ENCODE measurements around the gene UBA52. TPM values are rescaled to one million over a fixed set of nuclear protein-coding genes. Genes with fewer than 3 reads are reported as not detected.
A peak's percentile ranks its signal among the peaks of the same experiment; 100 is the strongest.
"Not testable (repeated sequence)": the region's sequence is repeated elsewhere in the genome, so short reads cannot be mapped to it uniquely, and the experiment has no call there.

UBA52 gene
- total RNA-seq, 4 donors from 2014 or later, result 222 to 609 (median 308) TPM

GRCh38 chr19:18589380-18590272 lies 18.0 kb downstream of the UBA52 start:
- H3K36me3 ChIP-seq, result peaks cover 0 to 11% (median 0%) of the 10 kb centered on the region in 3 donors
- H3K27me3 ChIP-seq, result no peaks in the 10 kb centered on the region
- peak overlapping the region; percentile 81 to 90 (median 88) for H3K27ac ChIP-seq
- peak overlapping the region; percentile 69 to 93 (median 85) for H3K4me3 ChIP-seq
- peaks cover 0 to 23% (median 6%) of the 10 kb centered on the region in 4 donors for H3K4me1 ChIP-seq
- no peaks in the 10 kb centered on the region for H3K9me3 ChIP-seq
- peak in 4 of 6 experiments; percentile 11 to 61 (median 56) for TF ChIP-seq CTCF (IDR thresholded peaks at IDR 0.05)
- TF ChIP-seq POLR2A (IDR thresholded peaks at IDR 0.05), result no peak
- DNase-seq, result peak; percentile 53 to 84 (median 83)

DNA sequence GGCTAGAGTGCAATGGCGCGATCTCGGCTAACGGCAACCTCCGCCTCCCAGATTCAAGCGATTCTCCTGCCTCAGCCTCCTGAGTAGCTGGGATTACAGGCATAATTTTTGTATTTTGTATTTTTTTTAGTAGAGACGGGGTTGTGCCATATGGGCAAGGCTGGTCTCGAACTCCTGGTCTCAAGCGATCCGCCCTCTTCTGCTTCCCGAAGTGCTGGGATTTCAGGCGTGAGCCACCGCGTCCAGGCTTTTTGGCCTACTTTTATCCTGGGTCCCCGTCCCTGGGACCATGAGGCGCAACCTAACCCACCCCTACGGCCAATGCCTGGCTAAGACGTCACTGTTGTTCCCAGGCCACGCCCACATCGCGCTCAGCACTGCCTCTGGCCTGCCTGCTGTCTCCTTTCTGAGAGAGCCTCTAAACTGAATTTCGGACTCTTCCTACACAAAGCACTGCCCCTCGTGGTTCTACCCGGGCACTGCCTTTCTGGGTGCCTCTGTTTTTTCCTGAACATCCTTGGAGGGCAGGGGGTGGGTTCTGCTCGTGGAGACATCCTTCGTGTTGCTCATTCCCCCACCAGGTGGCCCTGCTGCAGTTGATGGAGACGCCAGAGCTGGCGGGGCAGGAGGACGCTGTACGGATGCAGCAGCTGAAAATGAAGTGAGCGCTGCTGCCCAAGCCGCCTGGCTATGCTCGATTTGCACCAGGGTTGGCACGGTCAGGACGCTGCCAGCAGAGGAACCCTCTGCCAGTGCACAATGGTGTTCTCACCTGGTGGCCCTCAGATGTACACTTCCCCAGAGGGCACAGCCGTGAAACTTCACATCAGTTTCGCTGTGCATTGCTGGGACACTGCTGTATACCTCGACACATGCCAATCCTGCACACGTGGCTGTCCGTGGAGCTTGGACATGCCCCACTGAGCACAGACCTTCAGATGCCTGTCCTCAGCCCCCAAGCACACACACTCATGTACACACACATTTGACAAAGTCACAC lies 18.9 kb downstream of the UBA52 start:
- DNase-seq, result peak in 1 of 3 donors; percentile 60
- H3K4me3 ChIP-seq, result no peak overlapping the region
- no peaks in the 10 kb centered on the region for H3K27me3 ChIP-seq
- H3K27ac ChIP-seq, result peak overlapping the region in 1 of 4 donors; percentile 88
- H3K36me3 ChIP-seq, result peaks cover 0 to 11% (median 0%) of the 10 kb centered on the region in 3 donors
- peaks cover 0 to 31% (median 12%) of the 10 kb centered on the region in 4 donors for H3K4me1 ChIP-seq
- H3K9me3 ChIP-seq, result no peaks in the 10 kb centered on the region
- TF ChIP-seq CTCF (IDR thresholded peaks at IDR 0.05) (no peak), POLR2A (IDR thresholded peaks at IDR 0.05) (no peak)

DNA sequence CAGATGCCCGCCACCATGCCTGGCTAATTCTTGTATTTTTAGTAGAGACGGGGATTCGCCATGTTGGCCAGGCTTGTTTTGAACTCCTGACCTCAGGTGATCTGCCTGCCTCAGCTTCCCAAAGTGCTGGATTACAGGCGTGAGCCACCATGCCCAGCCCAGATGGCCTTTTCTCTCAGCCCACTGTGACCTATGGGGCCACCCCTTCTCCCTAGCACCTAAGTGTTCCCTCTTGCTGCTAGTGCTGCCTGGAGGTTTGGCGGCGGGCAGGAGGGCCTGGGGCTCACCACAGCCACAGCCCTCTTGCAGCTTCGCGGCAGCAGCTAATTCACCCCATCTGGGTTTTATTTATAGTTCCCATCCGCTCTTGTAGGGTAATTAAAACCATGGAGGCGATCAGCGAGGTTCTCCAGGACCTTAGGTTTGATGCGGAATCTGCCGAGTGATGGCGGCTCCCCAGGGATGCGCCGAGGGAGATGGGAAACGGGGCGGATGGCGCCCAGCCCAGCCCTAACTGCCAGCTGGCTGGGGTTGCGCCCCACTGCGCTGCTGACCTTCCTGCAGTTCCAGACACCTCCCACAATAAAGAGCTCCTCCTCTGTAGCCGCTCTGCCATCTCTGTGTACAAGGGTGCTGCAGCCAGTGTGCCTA lies 20.2 kb downstream of the UBA52 start:
- H3K4me1 ChIP-seq, result peaks cover 0 to 31% (median 12%) of the 10 kb centered on the region in 4 donors
- peaks cover 0 to 11% (median 0%) of the 10 kb centered on the region in 3 donors for H3K36me3 ChIP-seq
- no peak overlapping the region for H3K27ac ChIP-seq
- H3K27me3 ChIP-seq, result peaks cover 0 to 5% of the 10 kb centered on the region in 2 donors
- no peak for TF ChIP-seq POLR2A (IDR thresholded peaks at IDR 0.05)
- no peak for TF ChIP-seq CTCF (IDR thresholded peaks at IDR 0.05)
- no peak for DNase-seq
- H3K9me3 ChIP-seq, result no peaks in the 10 kb centered on the region
- no peak overlapping the region for H3K4me3 ChIP-seq

DNA sequence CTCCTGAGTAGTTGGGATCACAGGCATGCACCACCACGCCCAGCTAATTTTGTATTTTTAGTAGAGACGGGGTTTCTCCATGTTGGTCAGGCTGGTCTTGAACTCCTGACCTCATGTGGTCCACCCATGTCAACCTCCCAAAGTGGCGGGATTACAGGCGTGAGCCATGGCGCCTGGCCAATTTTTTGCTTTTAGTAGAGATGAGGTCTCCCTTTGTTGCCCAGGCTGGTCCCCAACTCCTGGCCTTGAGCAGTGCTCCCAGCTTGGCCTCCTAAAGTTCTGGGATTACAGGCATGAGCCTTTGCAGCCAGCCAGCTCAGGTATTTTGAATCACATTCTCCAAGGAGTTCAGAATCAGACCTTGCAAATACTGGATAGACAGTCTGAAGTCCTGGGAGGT lies 21.1 kb downstream of the UBA52 start:
- Histone ChIP-seq H3K36me3 (peaks cover 0 to 11% (median 0%) of the 10 kb centered on the region in 3 donors), H3K4me1 (peaks cover 0 to 31% (median 12%) of the 10 kb centered on the region in 4 donors)
- not testable (repeated sequence) for H3K27ac ChIP-seq, H3K27me3 ChIP-seq, H3K9me3 ChIP-seq, DNase-seq, H3K4me3 ChIP-seq

DNA sequence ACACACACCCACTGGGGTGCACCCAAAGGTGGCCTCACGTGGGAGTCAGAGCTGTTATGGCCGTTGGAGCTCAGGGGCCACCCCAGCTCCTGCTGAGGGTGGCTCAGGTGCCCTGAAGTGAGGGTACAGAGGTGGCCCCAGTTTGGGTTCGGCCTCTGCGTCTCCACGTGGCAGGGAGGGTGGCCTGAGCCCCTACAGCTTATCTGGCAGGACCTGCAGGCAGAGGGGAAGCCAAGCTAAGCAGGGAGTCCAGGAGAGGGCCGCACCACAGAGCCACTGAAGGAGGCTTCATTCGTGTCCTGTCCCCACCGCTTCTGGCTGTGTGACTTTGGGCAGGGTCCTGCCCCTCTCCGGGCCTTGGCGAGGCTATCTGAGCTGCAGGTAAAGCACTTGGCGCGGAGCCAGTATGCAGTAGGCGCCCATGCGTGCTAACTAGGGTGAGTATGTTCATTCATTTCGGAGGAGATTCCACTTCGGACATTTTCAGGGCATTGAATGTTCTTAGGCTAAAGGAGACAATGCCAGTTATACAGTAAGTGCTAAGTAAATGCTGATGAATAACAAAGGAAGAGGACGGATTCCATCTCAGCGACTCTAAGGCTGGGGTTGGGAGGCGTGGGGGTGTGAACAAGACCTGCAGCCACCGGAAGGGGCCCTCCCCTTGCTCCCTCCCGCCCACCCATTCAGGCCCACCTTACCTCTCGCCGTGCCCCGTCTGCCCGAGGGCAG lies 21.9 kb downstream of the UBA52 start:
- H3K36me3 ChIP-seq, result peaks cover 0 to 11% (median 0%) of the 10 kb centered on the region in 3 donors
- H3K27me3 ChIP-seq, result peaks cover 0 to 7% of the 10 kb centered on the region in 2 donors
- DNase-seq, result no peak
- no peaks in the 10 kb centered on the region for H3K9me3 ChIP-seq
- peak overlapping the region in 3 of 4 donors; percentile 22 to 49 (median 47) for H3K4me3 ChIP-seq
- H3K4me1 ChIP-seq, result peaks cover 0 to 31% (median 12%) of the 10 kb centered on the region in 4 donors
- H3K27ac ChIP-seq, result peak overlapping the region in 2 of 4 donors; percentile 38 to 55
- no peak for TF ChIP-seq CTCF (IDR thresholded peaks at IDR 0.05)
- no peak for TF ChIP-seq POLR2A (IDR thresholded peaks at IDR 0.05)

Measured in Peyer's patch (tissue), 4 donors.